Brain microvascular endothelial cell (primary cell): ENCODE measurements around the gene BMP7.

Experiments
- DNase-seq: peaks from one replicate; pipeline ENCODE4 v3.0.0-alpha.2; 2020
- H3K27ac ChIP-seq: fragments of 250-450 bp; sonication (Bioruptor Pico); 2 replicates; pipeline ENCODE4 v1.5.1; 2020; ENCODE audit warnings: mild to moderate bottlenecking, moderate library complexity
- H3K27me3 ChIP-seq: fragments of 250-450 bp; sonication (Bioruptor Pico); replicated peaks from 2 replicates; pipeline ENCODE4 v1.5.1; 2020; ENCODE audit warnings: mild to moderate bottlenecking
- H3K36me3 ChIP-seq: fragments of 250-450 bp; sonication (Bioruptor Pico); replicated peaks from 2 replicates; pipeline ENCODE4 v1.5.1; 2020; ENCODE audit warnings: mild to moderate bottlenecking
- H3K4me3 ChIP-seq: 2 replicates; pipeline ENCODE4 v1.5.1; 2011; ENCODE audit warnings: low read depth, mild to moderate bottlenecking, control low read depth, low read length, moderate library complexity
- in situ Hi-C: cut with HindIII; loops from 2 replicates; pipeline ENCODE4 v1.10.0; 2017; ENCODE audit warnings: low sequenced_read_pairs, low pct_ligation_motif_present
- TF ChIP-seq, protein P1 (sequence below): IDR thresholded peaks from 2 replicates; pipeline ENCODE4 v1.5.1; 2011; ENCODE audit warnings: low read depth, mild to moderate bottlenecking, moderate library complexity, low read length, control low read depth, inconsistent platforms; ENCODE audit errors: missing control alignments

Gene BMP7

DNA sequence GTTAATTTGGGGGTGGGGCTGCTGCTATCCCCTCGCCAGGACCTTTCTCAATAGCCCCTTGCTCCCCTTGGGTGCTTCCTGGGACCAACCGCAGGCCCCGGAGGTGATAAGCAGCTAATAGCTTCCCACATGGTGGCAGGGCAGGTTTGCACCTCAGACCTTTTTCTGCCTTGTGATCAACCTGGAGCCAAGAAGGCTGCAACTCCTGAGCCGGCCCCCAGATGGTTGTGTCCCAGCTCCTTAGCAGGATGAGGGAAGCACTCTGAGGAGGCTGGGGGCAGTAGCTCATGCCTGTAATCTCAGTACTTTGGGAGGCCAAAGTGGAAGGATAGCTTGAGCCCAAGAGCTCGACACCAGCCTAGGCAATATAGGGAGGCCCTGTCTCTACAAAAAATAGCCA lies 85.5 kb downstream of the BMP7 start:
- no peak for DNase-seq
- TF ChIP-seq, protein P1, sequence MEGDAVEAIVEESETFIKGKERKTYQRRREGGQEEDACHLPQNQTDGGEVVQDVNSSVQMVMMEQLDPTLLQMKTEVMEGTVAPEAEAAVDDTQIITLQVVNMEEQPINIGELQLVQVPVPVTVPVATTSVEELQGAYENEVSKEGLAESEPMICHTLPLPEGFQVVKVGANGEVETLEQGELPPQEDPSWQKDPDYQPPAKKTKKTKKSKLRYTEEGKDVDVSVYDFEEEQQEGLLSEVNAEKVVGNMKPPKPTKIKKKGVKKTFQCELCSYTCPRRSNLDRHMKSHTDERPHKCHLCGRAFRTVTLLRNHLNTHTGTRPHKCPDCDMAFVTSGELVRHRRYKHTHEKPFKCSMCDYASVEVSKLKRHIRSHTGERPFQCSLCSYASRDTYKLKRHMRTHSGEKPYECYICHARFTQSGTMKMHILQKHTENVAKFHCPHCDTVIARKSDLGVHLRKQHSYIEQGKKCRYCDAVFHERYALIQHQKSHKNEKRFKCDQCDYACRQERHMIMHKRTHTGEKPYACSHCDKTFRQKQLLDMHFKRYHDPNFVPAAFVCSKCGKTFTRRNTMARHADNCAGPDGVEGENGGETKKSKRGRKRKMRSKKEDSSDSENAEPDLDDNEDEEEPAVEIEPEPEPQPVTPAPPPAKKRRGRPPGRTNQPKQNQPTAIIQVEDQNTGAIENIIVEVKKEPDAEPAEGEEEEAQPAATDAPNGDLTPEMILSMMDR: no peak
- no peak overlapping the region for H3K27ac ChIP-seq
- no peak overlapping the region for H3K4me3 ChIP-seq
- H3K36me3 ChIP-seq: no peaks in the 10 kb centered on the region
- in situ Hi-C loops: no loop called here
- H3K27me3 ChIP-seq: no peaks in the 10 kb centered on the region

DNA sequence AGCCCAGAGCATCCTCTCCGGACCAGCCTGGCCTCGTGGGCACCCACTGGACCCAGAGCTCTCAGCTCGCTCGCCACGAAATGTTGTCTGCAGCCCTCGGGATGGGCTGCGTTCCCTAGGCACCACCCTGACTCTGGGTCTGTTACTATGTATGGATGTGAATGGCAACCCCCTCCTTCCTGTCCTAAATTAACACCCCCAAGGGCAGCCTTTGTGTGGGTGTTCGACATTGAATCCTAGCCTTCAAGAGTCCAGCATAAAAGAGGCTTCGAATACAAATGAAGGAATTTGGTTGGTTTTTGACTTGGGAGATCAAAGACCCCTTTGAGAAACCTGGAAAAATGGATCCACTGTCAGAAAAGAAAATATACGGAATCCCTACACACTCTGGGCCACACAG lies 86.1 kb downstream of the BMP7 start:
- TF ChIP-seq, protein P1: no peak
- in situ Hi-C loops: no loop called here

DNA sequence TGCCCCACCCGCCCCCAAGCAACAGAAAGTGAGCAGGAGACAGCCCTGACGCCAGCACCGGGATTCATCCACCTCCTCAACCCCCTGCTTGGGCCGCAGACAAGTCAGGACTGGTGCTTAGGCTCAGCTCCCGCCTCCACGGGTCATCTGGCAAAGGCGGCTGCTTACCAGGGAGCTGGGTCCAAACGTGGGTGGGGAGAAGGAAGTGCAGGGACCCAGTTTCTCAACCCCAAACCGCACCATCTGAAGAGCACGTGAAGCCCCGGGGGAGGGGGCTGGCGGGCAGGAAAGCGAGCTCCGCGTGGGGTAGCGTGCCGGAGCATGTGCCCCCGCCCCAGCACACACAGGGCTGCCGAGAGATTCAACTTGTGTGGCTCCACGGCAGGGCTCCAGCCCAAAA lies 87.2 kb downstream of the BMP7 start:
- in situ Hi-C loops: no loop called here
- no peaks in the 10 kb centered on the region for H3K36me3 ChIP-seq
- H3K27me3 ChIP-seq: no peaks in the 10 kb centered on the region
- TF ChIP-seq, protein P1: no peak
- no peak overlapping the region for H3K27ac ChIP-seq
- no peak for DNase-seq
- no peak overlapping the region for H3K4me3 ChIP-seq

More for the DNA sequence above, 86.1 kb downstream of the BMP7 start:
- no peaks in the 10 kb centered on the region for H3K27me3 ChIP-seq
- H3K27ac ChIP-seq: no peak overlapping the region
- DNase-seq: no peak
- no peaks in the 10 kb centered on the region for H3K36me3 ChIP-seq
- H3K4me3 ChIP-seq: no peak overlapping the region

DNA sequence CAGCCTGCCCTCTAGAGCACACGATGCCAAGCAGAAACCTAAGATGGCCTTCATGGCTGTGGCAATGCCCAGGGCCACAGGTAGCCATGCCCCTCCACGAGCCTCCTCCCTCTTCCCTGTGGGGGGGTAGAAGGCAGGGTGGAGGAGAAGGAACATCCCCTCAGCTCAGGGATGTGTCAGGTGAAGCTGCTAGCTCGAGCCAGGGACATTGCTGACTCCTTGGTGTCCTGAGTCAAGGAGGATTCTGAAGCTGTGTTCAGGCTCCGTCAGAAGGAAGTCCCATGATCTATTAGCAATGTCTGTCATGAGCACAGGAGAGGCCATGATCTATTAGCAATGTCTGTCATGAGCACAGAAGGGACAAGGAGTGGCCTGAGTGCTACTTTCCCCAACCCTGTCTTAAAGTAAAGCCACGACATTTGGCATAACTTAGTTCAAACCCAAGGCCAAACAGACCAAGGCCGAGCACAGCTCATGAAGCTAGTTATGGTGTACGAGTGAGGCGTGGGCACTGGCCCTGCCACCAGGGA lies 87.8 kb downstream of the BMP7 start:
- DNase-seq: no peak
- Histone ChIP-seq H3K36me3 (no peaks in the 10 kb centered on the region), H3K27me3 (no peaks in the 10 kb centered on the region), H3K27ac (no peak overlapping the region), H3K4me3 (no peak overlapping the region)
- TF ChIP-seq, protein P1: no peak
- in situ Hi-C loops: no loop called here

DNA sequence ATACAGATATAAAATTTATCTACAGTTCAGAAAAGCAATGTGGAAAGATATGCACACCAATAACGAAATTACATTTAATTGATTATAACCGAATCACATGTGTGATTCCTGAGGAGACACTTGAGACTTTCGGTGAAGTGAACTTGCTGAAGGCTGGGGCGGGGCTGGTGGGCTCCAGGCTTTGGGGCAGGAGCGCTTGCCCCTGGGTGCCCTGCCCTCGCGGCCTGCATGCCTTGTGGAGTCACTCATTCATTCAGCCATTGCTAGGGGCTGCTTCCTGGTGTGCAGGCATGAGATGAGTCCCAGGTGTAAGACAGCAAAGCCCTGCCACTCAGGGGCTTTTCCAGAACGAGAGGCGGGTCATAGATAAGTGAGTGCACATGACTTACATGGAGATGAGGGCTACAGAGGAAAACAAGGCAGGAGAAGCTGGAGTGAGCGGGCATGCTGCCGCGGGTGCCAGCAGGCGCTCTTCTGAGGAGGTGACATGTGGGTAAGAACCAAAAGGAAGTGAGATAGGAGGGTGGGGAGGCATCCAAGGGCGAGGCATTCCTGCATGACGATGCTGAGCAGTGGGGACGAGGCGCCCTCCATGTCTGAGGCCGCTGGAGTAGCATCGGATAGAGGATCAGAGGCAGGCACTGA lies 88.7 kb downstream of the BMP7 start:
- no peak overlapping the region for H3K4me3 ChIP-seq
- no peaks in the 10 kb centered on the region for H3K27me3 ChIP-seq
- in situ Hi-C loops: no loop called here
- TF ChIP-seq, protein P1: no peak
- H3K36me3 ChIP-seq: no peaks in the 10 kb centered on the region
- DNase-seq: no peak
- no peak overlapping the region for H3K27ac ChIP-seq

DNA sequence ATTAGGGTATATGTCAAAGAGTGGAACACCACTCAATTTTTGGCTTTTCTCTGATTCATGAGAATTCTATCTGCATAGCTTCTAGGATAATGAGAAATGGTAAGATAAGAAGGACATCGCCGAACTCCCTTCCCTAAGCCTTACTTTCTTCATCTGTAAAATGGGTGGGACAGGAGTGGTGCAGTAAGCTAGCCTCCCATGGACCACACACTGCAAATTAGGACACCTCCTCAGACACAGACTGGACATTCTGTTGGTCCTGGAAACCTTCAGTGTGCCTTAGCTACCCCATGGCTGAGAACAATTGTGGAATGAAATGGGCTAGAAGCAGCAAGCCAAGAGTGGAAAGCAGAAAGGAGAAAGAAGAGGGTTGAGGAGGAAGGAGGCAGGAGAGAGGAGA lies 89.6 kb downstream of the BMP7 start:
- no peak overlapping the region for H3K27ac ChIP-seq
- no peak overlapping the region for H3K4me3 ChIP-seq
- DNase-seq: no peak
- TF ChIP-seq, protein P1: no peak
- no peaks in the 10 kb centered on the region for H3K36me3 ChIP-seq
- in situ Hi-C loops: no loop called here
- no peaks in the 10 kb centered on the region for H3K27me3 ChIP-seq
